C4-2B (cell line): ENCODE results near the gene LRBA.

Source experiments
- CTCF ChIP-seq: fragments of 450-650 bp; conservative IDR thresholded peaks from 2 replicates; pipeline ENCODE4 v1.5.1; 2017; ENCODE audit warnings: mild to moderate bottlenecking
- ZFX ChIP-seq: fragments of 450-650 bp; IDR thresholded peaks from 2 replicates; pipeline ENCODE4 v1.6.1; 2017

GRCh38 chr4:151038452-151039157 lies 23.5 kb upstream of the LRBA start:
- no peak for TF ChIP-seq CTCF
- TF ChIP-seq ZFX: no peak
